Body of pancreas (tissue), 4 donors: ENCODE data around the gene RGS13. TPM values are rescaled to one million over a fixed set of nuclear protein-coding genes. Genes with fewer than 3 reads are reported as not detected.

Source experiments
- ATAC-seq: fragments of 150-250 bp; one replicate; pipeline ENCODE4 v1.9.1; 2016
- DNase-seq, 4 donors: peaks; one replicate each; pipeline ENCODE4 v3.0.0-alpha.2; 2019
- H3K27ac ChIP-seq, 4 donors: fragments of 200-600 bp; sonication (generic); 1 replicate in 3 of 4; 2 replicates in 1 of 4; pipeline versions ENCODE4 v1.5.1 to v1.6.1; 2016 to 2019; ENCODE audit warnings: mild to moderate bottlenecking in 1 of 4, mixed read lengths in 1 of 4, moderate library complexity in 1 of 4
- H3K27me3 ChIP-seq, 2 donors: fragments of 200-600 bp; sonication (generic); one replicate each; pipeline ENCODE4 v1.6.0; 2016; ENCODE audit warnings: mild to moderate bottlenecking in 1 of 2
- H3K36me3 ChIP-seq, 2 donors: fragments of 200-600 bp; sonication (generic); replicated peaks in 1 of 2; 2 replicates each; pipeline ENCODE4 v1.5.1; 2016; ENCODE audit warnings: low read depth in 2 of 2; ENCODE audit not compliant: insufficient read depth in 1 of 2
- H3K4me1 ChIP-seq: fragments of 200-600 bp; sonication (generic); one replicate; pipeline ENCODE4 v1.6.0; 2016
- H3K4me3 ChIP-seq, 2 donors: fragments of 200-600 bp; sonication (generic); 1 replicate in 1 of 2; 2 replicates in 1 of 2; pipeline ENCODE4 v1.5.1; 2016 to 2019
- H3K9me3 ChIP-seq, 3 donors: fragments of 200-600 bp; sonication (generic); 1 replicate in 2 of 3; 2 replicates in 1 of 3; pipeline ENCODE4 v1.5.1; 2016
- POLR2A ChIP-seq, 3 donors: fragments of 450-650 bp; IDR thresholded peaks; one replicate each; pipeline ENCODE4 v1.6.1; 2016; ENCODE audit warnings: antibody characterized with exemption in 3 of 3, mild to moderate bottlenecking in 2 of 3
- WGBS, 2 donors: methylation state at CpG; one replicate each; pipeline ENCODE4 v1.1.5; 2017; 5-methylcytosine and 5-hydroxymethylcytosine counted together
- intact Hi-C: fragments of 100-400 bp; cut with DNase I; formaldehyde crosslinking; loops from one replicate; pipeline ENCODE4 v1.15.1; 2023
- total RNA-seq, 2 donors: library from RNA; depleted of rRNA; stranded (reverse); fragments of >200 nt; gene quantifications; one replicate each; pipeline ENCODE4 v1.1.0, GENCODE V29; 2016
- TF ChIP-seq, protein P1 (sequence below), 7 experiments: fragments of 450-650 bp in 4 of 7; fragments of 200-600 bp in 3 of 7; sonication (generic) in 3 of 7; IDR thresholded peaks; one replicate each; pipeline ENCODE4 v1.5.1; 2016 to 2019; ENCODE audit warnings: antibody characterized with exemption in 7 of 7

RGS13 gene
- total RNA-seq, 2 donors from 2014 or later: 4.9 TPM; not detected in 1

- DNase-seq (no peak), ATAC-seq (no peak)
- no peaks in the 10 kb centered on the region for H3K36me3 ChIP-seq
- no peaks in the 10 kb centered on the region for H3K9me3 ChIP-seq
- TF ChIP-seq POLR2A (IDR thresholded peaks at IDR 0.05): no peak
- TF ChIP-seq, protein P1, sequence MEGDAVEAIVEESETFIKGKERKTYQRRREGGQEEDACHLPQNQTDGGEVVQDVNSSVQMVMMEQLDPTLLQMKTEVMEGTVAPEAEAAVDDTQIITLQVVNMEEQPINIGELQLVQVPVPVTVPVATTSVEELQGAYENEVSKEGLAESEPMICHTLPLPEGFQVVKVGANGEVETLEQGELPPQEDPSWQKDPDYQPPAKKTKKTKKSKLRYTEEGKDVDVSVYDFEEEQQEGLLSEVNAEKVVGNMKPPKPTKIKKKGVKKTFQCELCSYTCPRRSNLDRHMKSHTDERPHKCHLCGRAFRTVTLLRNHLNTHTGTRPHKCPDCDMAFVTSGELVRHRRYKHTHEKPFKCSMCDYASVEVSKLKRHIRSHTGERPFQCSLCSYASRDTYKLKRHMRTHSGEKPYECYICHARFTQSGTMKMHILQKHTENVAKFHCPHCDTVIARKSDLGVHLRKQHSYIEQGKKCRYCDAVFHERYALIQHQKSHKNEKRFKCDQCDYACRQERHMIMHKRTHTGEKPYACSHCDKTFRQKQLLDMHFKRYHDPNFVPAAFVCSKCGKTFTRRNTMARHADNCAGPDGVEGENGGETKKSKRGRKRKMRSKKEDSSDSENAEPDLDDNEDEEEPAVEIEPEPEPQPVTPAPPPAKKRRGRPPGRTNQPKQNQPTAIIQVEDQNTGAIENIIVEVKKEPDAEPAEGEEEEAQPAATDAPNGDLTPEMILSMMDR (IDR thresholded peaks at IDR 0.05): no peak
- 56 to 57% methylated on average over 4 of the region's 4 CpGs for WGBS, 2 donors
- H3K4me3 ChIP-seq: no peak overlapping the region
- no peak overlapping the region for H3K27ac ChIP-seq
- H3K27me3 ChIP-seq: no peaks in the 10 kb centered on the region
- intact Hi-C loops: no loop called here
- H3K4me1 ChIP-seq: no peaks in the 10 kb centered on the region
These were observed 21.8 kb downstream of the RGS13 start for GRCh38 chr1:192657760-192658159.

DNA sequence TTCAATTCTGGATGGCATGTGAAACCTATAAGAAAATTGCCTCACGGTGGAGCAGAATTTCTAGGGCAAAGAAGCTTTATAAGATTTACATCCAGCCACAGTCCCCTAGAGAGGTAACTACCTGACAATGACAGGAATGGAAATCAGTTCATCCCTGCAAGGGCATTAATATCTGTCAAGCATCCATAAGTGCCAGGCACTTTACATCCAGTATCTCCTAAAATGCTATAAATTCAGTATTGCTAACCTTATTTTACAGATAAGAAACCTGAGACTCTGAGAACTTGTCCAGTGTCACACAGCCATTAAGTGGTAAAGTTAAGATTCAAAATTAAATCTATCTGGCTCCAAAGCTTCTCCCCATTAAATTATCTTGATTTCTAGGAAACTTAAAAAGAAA lies 22.3 kb downstream of the RGS13 start:
- DNase-seq (no peak), ATAC-seq (no peak)
- intact Hi-C loops: no loop called here
- Histone ChIP-seq H3K4me3 (no peak overlapping the region), H3K36me3 (no peaks in the 10 kb centered on the region), H3K27me3 (no peaks in the 10 kb centered on the region), H3K4me1 (no peaks in the 10 kb centered on the region), H3K27ac (no peak overlapping the region), H3K9me3 (no peaks in the 10 kb centered on the region)
- TF ChIP-seq, protein P1 (IDR thresholded peaks at IDR 0.05): no peak
- no peak for TF ChIP-seq POLR2A (IDR thresholded peaks at IDR 0.05)
- 74 to 79% methylated on average over 1 of the region's 1 CpG for WGBS, 2 donors

DNA sequence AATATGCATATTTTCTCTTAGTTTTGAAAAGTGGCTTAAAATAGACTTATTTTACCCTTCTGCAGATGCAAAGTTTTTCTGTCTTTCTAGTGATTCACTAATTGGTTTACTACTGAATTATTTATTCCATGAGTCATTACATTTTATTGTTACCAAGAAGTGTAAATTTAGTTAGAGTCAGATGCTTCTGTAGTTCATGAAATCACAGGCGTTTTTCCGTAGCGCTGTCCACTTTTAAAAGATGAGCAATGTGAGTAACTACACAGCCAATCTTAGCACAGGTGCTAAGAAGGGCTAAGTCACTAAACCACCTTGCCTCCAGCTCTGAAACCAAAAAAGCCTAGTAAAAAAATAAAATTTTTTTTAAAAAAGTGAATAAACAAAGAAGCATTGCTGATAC lies 24.7 kb downstream of the RGS13 start:
- Histone ChIP-seq H3K27ac (no peak overlapping the region), H3K4me3 (no peak overlapping the region), H3K36me3 (no peaks in the 10 kb centered on the region), H3K4me1 (no peaks in the 10 kb centered on the region), H3K9me3 (no peaks in the 10 kb centered on the region), H3K27me3 (no peaks in the 10 kb centered on the region)
- intact Hi-C loops: no loop called here
- WGBS, 2 donors: 86 to 87% methylated on average over 3 of the region's 3 CpGs
- ATAC-seq (no peak), DNase-seq (no peak)
- no peak for TF ChIP-seq POLR2A (IDR thresholded peaks at IDR 0.05)
- TF ChIP-seq, protein P1 (IDR thresholded peaks at IDR 0.05): no peak

- H3K4me1 ChIP-seq: no peaks in the 10 kb centered on the region
- H3K9me3 ChIP-seq: no peaks in the 10 kb centered on the region
- no peak for TF ChIP-seq POLR2A (IDR thresholded peaks at IDR 0.05)
- TF ChIP-seq, protein P1 (IDR thresholded peaks at IDR 0.05): no peak
- H3K4me3 ChIP-seq: no peak overlapping the region
- H3K27ac ChIP-seq: no peak overlapping the region
- 82 to 84% methylated on average over 4 to 5 of the region's 5 CpGs for WGBS, 2 donors
- no peaks in the 10 kb centered on the region for H3K27me3 ChIP-seq
- no peak for ATAC-seq
- H3K36me3 ChIP-seq: no peaks in the 10 kb centered on the region
- intact Hi-C loops: no loop called here
- no peak for DNase-seq
These were observed 32.5 kb downstream of the RGS13 start for GRCh38 chr1:192668409-192668983.

GRCh38 chr1:192669174-192669573 lies 33.2 kb downstream of the RGS13 start:
- TF ChIP-seq, protein P1 (IDR thresholded peaks at IDR 0.05): no peak
- TF ChIP-seq POLR2A (IDR thresholded peaks at IDR 0.05): no peak
- Histone ChIP-seq H3K27ac (no peak overlapping the region), H3K4me1 (no peaks in the 10 kb centered on the region), H3K9me3 (no peaks in the 10 kb centered on the region), H3K27me3 (no peaks in the 10 kb centered on the region), H3K4me3 (no peak overlapping the region), H3K36me3 (no peaks in the 10 kb centered on the region)
- DNase-seq (no peak), ATAC-seq (no peak)
- intact Hi-C loops: no loop called here
- 83 to 86% methylated on average over 1 of the region's 1 CpG for WGBS, 2 donors
